ENCODE measurements around the gene NDN.
"Not testable (repeated sequence)": the region's sequence is repeated elsewhere in the genome, so short reads cannot be mapped to it uniquely, and the experiment has no call there.

The NDN gene

GRCh38 chr15:23687143-23687470 lies at the start of gene NDN:
Gene NDN, minus strand, starts transcription at chr15:23687305. Its CDS starts 88 bp downstream, at chr15:23687217.
- no peak within 1 kb of the TSS for H3K4me2 ChIP-seq
- no peak for TF ChIP-seq CTCF (conservative IDR thresholded peaks at IDR 0.05; ENCODE audit: low read depth, low read length)
- no peaks in the 10 kb centered on the region for H3K79me2 ChIP-seq (ENCODE audit: insufficient read depth, low read depth)
- H4K20me1 ChIP-seq (ENCODE audit: insufficient read depth) = no peaks in the 10 kb centered on the region
- H3K27ac ChIP-seq = no peak within 1 kb of the TSS
- H3K9ac ChIP-seq = no peak within 1 kb of the TSS
- no peaks in the 10 kb centered on the region for H3K4me1 ChIP-seq (ENCODE audit: low read depth, poor library complexity, severe bottlenecking)
- H2AFZ ChIP-seq (ENCODE audit: low read depth) = no peak within 1 kb of the TSS
- H3K4me3 ChIP-seq (IDR thresholded peaks at IDR 0.05; ENCODE audit: insufficient read depth, low read depth, low read length) = no peak within 1 kb of the TSS
- H3K36me3 ChIP-seq (ENCODE audit: insufficient read depth) = no peaks in the 10 kb centered on the region
- no peaks in the 10 kb centered on the region for H3K27me3 ChIP-seq (ENCODE audit: insufficient read depth, low read depth)

- Histone ChIP-seq H2AFZ (ENCODE audit: low read depth) (no peak overlapping the region), H4K20me1 (ENCODE audit: insufficient read depth) (no peaks in the 10 kb centered on the region), H3K36me3 (ENCODE audit: insufficient read depth) (no peaks in the 10 kb centered on the region), H3K4me2 (no peak overlapping the region), H3K27me3 (ENCODE audit: insufficient read depth, low read depth) (no peaks in the 10 kb centered on the region), H3K79me2 (ENCODE audit: insufficient read depth, low read depth) (no peaks in the 10 kb centered on the region), H3K4me1 (ENCODE audit: low read depth, poor library complexity, severe bottlenecking) (no peaks in the 10 kb centered on the region), H3K4me3 (IDR thresholded peaks at IDR 0.05; ENCODE audit: insufficient read depth, low read depth, low read length) (no peak overlapping the region), H3K27ac (no peak overlapping the region), H3K9ac (no peak overlapping the region)
- TF ChIP-seq CTCF (conservative IDR thresholded peaks at IDR 0.05; ENCODE audit: low read depth, low read length) = no peak
Observed at GRCh38 chr15:23736033-23736673, 49.0 kb upstream of the NDN start.

- H3K4me3 ChIP-seq (IDR thresholded peaks at IDR 0.05; ENCODE audit: insufficient read depth, low read depth, low read length) = no peak overlapping the region
- no peaks in the 10 kb centered on the region for H3K36me3 ChIP-seq (ENCODE audit: insufficient read depth)
- H3K27ac ChIP-seq = no peak overlapping the region
- no peak overlapping the region for H3K9ac ChIP-seq
- no peak for TF ChIP-seq CTCF (conservative IDR thresholded peaks at IDR 0.05; ENCODE audit: low read depth, low read length)
- no peak overlapping the region for H2AFZ ChIP-seq (ENCODE audit: low read depth)
- H3K79me2 ChIP-seq (ENCODE audit: insufficient read depth, low read depth) = no peaks in the 10 kb centered on the region
- H3K4me2 ChIP-seq = no peak overlapping the region
- H4K20me1 ChIP-seq (ENCODE audit: insufficient read depth) = no peaks in the 10 kb centered on the region
- H3K4me1 ChIP-seq (ENCODE audit: low read depth, poor library complexity, severe bottlenecking) = no peaks in the 10 kb centered on the region
- no peaks in the 10 kb centered on the region for H3K27me3 ChIP-seq (ENCODE audit: insufficient read depth, low read depth)
Observed at GRCh38 chr15:23734862-23735261, 47.8 kb upstream of the NDN start.

- not testable (repeated sequence) for H3K4me2 ChIP-seq; H3K9ac ChIP-seq; H3K4me3 ChIP-seq (IDR thresholded peaks at IDR 0.05; ENCODE audit: insufficient read depth, low read depth, low read length)
Observed at GRCh38 chr15:23713874-23714656, 27.0 kb upstream of the NDN start.

GRCh38 chr15:23708332-23708731 lies 21.2 kb upstream of the NDN start:
- Histone ChIP-seq H3K36me3 (ENCODE audit: insufficient read depth) (no peaks in the 10 kb centered on the region), H3K4me2 (no peak overlapping the region), H3K27ac (no peak overlapping the region), H3K4me1 (ENCODE audit: low read depth, poor library complexity, severe bottlenecking) (no peaks in the 10 kb centered on the region), H2AFZ (ENCODE audit: low read depth) (no peak overlapping the region), H3K9ac (no peak overlapping the region), H4K20me1 (ENCODE audit: insufficient read depth) (no peaks in the 10 kb centered on the region), H3K27me3 (ENCODE audit: insufficient read depth, low read depth) (no peaks in the 10 kb centered on the region), H3K79me2 (ENCODE audit: insufficient read depth, low read depth) (no peaks in the 10 kb centered on the region), H3K4me3 (IDR thresholded peaks at IDR 0.05; ENCODE audit: insufficient read depth, low read depth, low read length) (no peak overlapping the region)
- TF ChIP-seq CTCF (conservative IDR thresholded peaks at IDR 0.05; ENCODE audit: low read depth, low read length) = no peak

More at GRCh38 chr15:23713874-23714656, 27.0 kb upstream of the NDN start:
- not testable (repeated sequence) for H2AFZ ChIP-seq (ENCODE audit: low read depth); H4K20me1 ChIP-seq (ENCODE audit: insufficient read depth); H3K27ac ChIP-seq; H3K79me2 ChIP-seq (ENCODE audit: insufficient read depth, low read depth); H3K4me1 ChIP-seq (ENCODE audit: low read depth, poor library complexity, severe bottlenecking); H3K27me3 ChIP-seq (ENCODE audit: insufficient read depth, low read depth); H3K36me3 ChIP-seq (ENCODE audit: insufficient read depth)
